ELF-1 (cell line): ENCODE measurements around the gene NBEAL2.
"Not testable (repeated sequence)": the region's sequence is repeated elsewhere in the genome, so short reads cannot be mapped to it uniquely, and the experiment has no call there.

Source experiments
- DNase-seq: peaks from one replicate; pipeline ENCODE4 v3.0.0-alpha.2; 2016; ENCODE audit warnings: low read depth, low spot score

NBEAL2 gene

GRCh38 chr3:46964038-46964590 lies 15.4 kb upstream of the NBEAL2 start:
- not testable (repeated sequence) for DNase-seq

GRCh38 chr3:46965151-46965550 lies 14.3 kb upstream of the NBEAL2 start:
- DNase-seq: no peak

GRCh38 chr3:46966811-46967210 lies 12.7 kb upstream of the NBEAL2 start:
- DNase-seq: peak; percentile 80

GRCh38 chr3:46968783-46969428 lies 10.6 kb upstream of the NBEAL2 start:
- DNase-seq: no peak

- DNase-seq: no peak
These were observed 8.9 kb upstream of the NBEAL2 start for GRCh38 chr3:46970391-46971091.

GRCh38 chr3:46971151-46971550 lies 8.3 kb upstream of the NBEAL2 start:
- no peak for DNase-seq

- no peak for DNase-seq
These were observed 7.7 kb upstream of the NBEAL2 start for GRCh38 chr3:46971742-46972141.

GRCh38 chr3:46972396-46972795 lies 7.1 kb upstream of the NBEAL2 start:
- no peak for DNase-seq

- DNase-seq: no peak
These were observed 4.9 kb upstream of the NBEAL2 start for GRCh38 chr3:46974421-46975171.

- DNase-seq: peak; percentile 97
These were observed 2.9 kb upstream of the NBEAL2 start, which contains the start of gene CCDC12 for GRCh38 chr3:46976326-46977190. TSS of gene CCDC12 (minus strand) at chr3:46976745. CDS start at chr3:46976732, 13 bp downstream.

GRCh38 chr3:46977811-46978195 lies 1.7 kb upstream of the NBEAL2 start:
- DNase-seq: no peak

- DNase-seq: no peak
These were observed 1.1 kb upstream of the NBEAL2 start for GRCh38 chr3:46978381-46978780.

- DNase-seq: no peak
These were observed 562 bp downstream of the NBEAL2 start for GRCh38 chr3:46979958-46980497.

GRCh38 chr3:46981932-46982471 lies 2.5 kb downstream of the NBEAL2 start:
- DNase-seq: peak; percentile 75

GRCh38 chr3:46982546-46982945 lies 3.1 kb downstream of the NBEAL2 start:
- no peak for DNase-seq

- no peak for DNase-seq
These were observed 5.4 kb downstream of the NBEAL2 start for GRCh38 chr3:46984591-46985459.

- no peak for DNase-seq
These were observed 6.1 kb downstream of the NBEAL2 start for GRCh38 chr3:46985588-46985987.

GRCh38 chr3:46986055-46986730 lies 6.7 kb downstream of the NBEAL2 start:
- no peak for DNase-seq

- no peak for DNase-seq
These were observed 7.4 kb downstream of the NBEAL2 start for GRCh38 chr3:46986782-46987310.
